ENCODE data around the gene SLC4A5. TPM values are rescaled to one million over a fixed set of nuclear protein-coding genes. Genes with fewer than 3 reads are reported as not detected.

Gene SLC4A5
- total and polyA plus RNA-seq, 2 of the 8 experiments (the other 6 are each of a cell fraction or from before 2014, with no cell fraction given): 0.42 to 0.52 TPM

- H3K27me3 ChIP-seq (replicated peaks in 1 of 4; ENCODE audit: control insufficient read depth in 3 of 4, extremely low read depth in 1 of 4, insufficient read depth in 3 of 4, low read length in 3 of 4): no peaks in the 10 kb centered on the region
- no peak overlapping the region for H2AFZ ChIP-seq (ENCODE audit: low read length)
- H3K9me3 ChIP-seq (ENCODE audit: insufficient read depth in 2 of 2, low read depth in 1 of 2, low read length in 1 of 2): no peaks in the 10 kb centered on the region
- H2BK15ac ChIP-seq (ENCODE audit: low read length): no peak overlapping the region
- no peaks in the 10 kb centered on the region for H3K4me1 ChIP-seq (replicated peaks in 1 of 4; ENCODE audit: control insufficient read depth in 3 of 4, insufficient read depth in 4 of 4, low read length in 3 of 4)
- H3K4me2 ChIP-seq (ENCODE audit: insufficient read depth in 1 of 2, low read depth in 2 of 2, low read length in 2 of 2): no peak overlapping the region
- H3K23ac ChIP-seq (ENCODE audit: insufficient read length): no peak overlapping the region
- no peak overlapping the region for H2BK20ac ChIP-seq (ENCODE audit: low read length)
- no peaks in the 10 kb centered on the region for H3K79me1 ChIP-seq (ENCODE audit: low read depth, low read length)
- no peak overlapping the region for H3K4me3 ChIP-seq (ENCODE audit: extremely low read depth in 1 of 4, insufficient read depth in 2 of 4, low read depth in 3 of 4, low read length in 4 of 4)
- H2BK12ac ChIP-seq (ENCODE audit: low read depth, low read length): no peak overlapping the region
- H4K20me1 ChIP-seq (replicated peaks in 1 of 2; ENCODE audit: control insufficient read depth in 1 of 2, insufficient read depth in 2 of 2, low read length in 2 of 2): no peaks in the 10 kb centered on the region
- WGBS, 2 experiments (ENCODE audit: extremely low coverage in 1 of 2, insufficient coverage in 1 of 2, insufficient read length in 1 of 2, insufficient replicate concordance in 2 of 2, low coverage in 1 of 2, low lambda C conversion rate in 2 of 2, missing lambda C conversion rate in 1 of 2): 92% methylated on average over 2 of the region's 2 CpGs; no CpG with 5 or more reads in 1 of the 2 experiments
- no peak overlapping the region for H3K56ac ChIP-seq (replicated peaks; ENCODE audit: insufficient read length, low read depth, low read length)
- H2AK5ac ChIP-seq (ENCODE audit: low read depth, low read length): no peak overlapping the region
- H4K5ac ChIP-seq (ENCODE audit: insufficient read length, low read depth, low read length): no peak overlapping the region
- no peak overlapping the region for H4K91ac ChIP-seq (replicated peaks; ENCODE audit: insufficient read length, low read length)
- CTCF ChIA-PET (ENCODE audit: partially characterized antibody): interaction anchor here (0.9 to 3.0 kb wide), 6 partner anchors 8 to 63 kb away, joined by 3 to 20 read pairs (median 4); no protein-coding TSS in a partner anchor
- H3K27ac ChIP-seq (ENCODE audit: low read depth, low read length): no peak overlapping the region
- DNase-seq (ENCODE audit: low read depth in 1 of 2, low spot score in 2 of 2) (peak in 1 of 2 experiments; percentile 3), FAIRE-seq (no peak)
- no peak overlapping the region for H2BK5ac ChIP-seq (ENCODE audit: low read depth, low read length)
- no peaks in the 10 kb centered on the region for H3K23me2 ChIP-seq (ENCODE audit: low read depth, low read length)
- TF ChIP-seq CTCF (IDR thresholded peaks at IDR 0.05; ENCODE audit: control extremely low read depth in 1 of 3, insufficient read depth in 1 of 3, low read depth in 1 of 3, low read length in 3 of 3): no peak
- TF ChIP-seq POLR2A (IDR thresholded peaks at IDR 0.05; ENCODE audit: control extremely low read depth in 1 of 2, low read depth in 2 of 2, low read length in 2 of 2): no peak
- TF ChIP-seq SUZ12 (IDR thresholded peaks at IDR 0.05; ENCODE audit: low read length): no peak
- TF ChIP-seq RFX5 (IDR thresholded peaks at IDR 0.05; ENCODE audit: borderline replicate concordance, low read depth, low read length): no peak
- TF ChIP-seq SP1 (IDR thresholded peaks at IDR 0.05; ENCODE audit: low read depth, low read length): no peak
- no peak for TF ChIP-seq PHF8 (conservative IDR thresholded peaks at IDR 0.05; ENCODE audit: low read depth, low read length)
- no peak for TF ChIP-seq CTBP2 (IDR thresholded peaks at IDR 0.05; ENCODE audit: borderline replicate concordance, insufficient read depth, insufficient read length, low read length)
- no peak for TF ChIP-seq CEBPB (IDR thresholded peaks at IDR 0.05; ENCODE audit: low read depth, low read length)
- TF ChIP-seq SIN3A (conservative IDR thresholded peaks at IDR 0.05 in 1 of 2, IDR thresholded peaks at IDR 0.05 in 1 of 2; ENCODE audit: low read depth in 1 of 2, low read length in 2 of 2): no peak
- TF ChIP-seq MAX (IDR thresholded peaks at IDR 0.05): no peak
- TF ChIP-seq SIX5 (IDR thresholded peaks at IDR 0.05; ENCODE audit: low read depth, low read length): no peak
- H3K36me3 ChIP-seq (ENCODE audit: control insufficient read depth in 2 of 4, insufficient read depth in 4 of 4, low read length in 3 of 4): no peaks in the 10 kb centered on the region
- H3K14ac ChIP-seq (ENCODE audit: insufficient read length): no peak overlapping the region
- POLR2A ChIA-PET (ENCODE audit: partially characterized antibody): no interaction called here
- H3K4ac ChIP-seq (replicated peaks; ENCODE audit: insufficient read length, low read depth, low read length): no peak overlapping the region
- H4K8ac ChIP-seq (ENCODE audit: extremely low read depth, insufficient read depth, low read length): no peak overlapping the region
- H3K9ac ChIP-seq (replicated peaks in 1 of 4; ENCODE audit: extremely low read depth in 1 of 4, low read depth in 3 of 4, low read length in 3 of 4): no peak overlapping the region
- no peaks in the 10 kb centered on the region for H3K79me2 ChIP-seq (ENCODE audit: control insufficient read depth in 1 of 2, insufficient read depth in 2 of 2, low read length in 2 of 2)
- H3K18ac ChIP-seq (ENCODE audit: extremely low read depth, low read length): no peak overlapping the region
- H2BK120ac ChIP-seq (replicated peaks; ENCODE audit: low read depth, low read length): no peak overlapping the region
These were observed 29.7 kb downstream of the SLC4A5 start for GRCh38 chr2:74313497-74313896.

Data from H1 (cell line).